ENCODE results near the gene MYO7B.

MYO7B gene

GRCh38 chr2:127639111-127639474, 103.6 kb downstream of the MYO7B start:
- no peak for DNase-seq

- no peak for DNase-seq
These were observed 104.9 kb downstream of the MYO7B start for GRCh38 chr2:127640082-127641072.

- no peak for DNase-seq
These were observed 105.7 kb downstream of the MYO7B start for GRCh38 chr2:127641133-127641532.

GRCh38 chr2:127641846-127642507, 106.5 kb downstream of the MYO7B start:
- DNase-seq: no peak

GRCh38 chr2:127642706-127643438, 107.4 kb downstream of the MYO7B start:
- DNase-seq: no peak

- no peak for DNase-seq
These were observed 108.1 kb downstream of the MYO7B start for GRCh38 chr2:127643439-127644065.

GRCh38 chr2:127644066-127645025, 108.9 kb downstream of the MYO7B start:
- no peak for DNase-seq

GRCh38 chr2:127645026-127645394, 109.5 kb downstream of the MYO7B start:
- no peak for DNase-seq

GRCh38 chr2:127645395-127646291, 110.2 kb downstream of the MYO7B start, which contains the start of gene GPR17:
Gene GPR17, plus strand, starts transcription at chr2:127646153. Its CDS starts 4,583 bp downstream, at chr2:127650736.
- DNase-seq: no peak

- no peak for DNase-seq
These were observed 111.2 kb downstream of the MYO7B start for GRCh38 chr2:127646487-127647241.

GRCh38 chr2:127647242-127648190, 112.0 kb downstream of the MYO7B start:
- no peak for DNase-seq

GRCh38 chr2:127648321-127648720, 112.8 kb downstream of the MYO7B start:
- no peak for DNase-seq

- DNase-seq: no peak
These were observed 113.7 kb downstream of the MYO7B start for GRCh38 chr2:127649100-127649611.

- DNase-seq: peak in 1 of 2 experiments; percentile 22
These were observed 114.2 kb downstream of the MYO7B start for GRCh38 chr2:127649684-127650040.

- no peak for DNase-seq
These were observed 114.7 kb downstream of the MYO7B start for GRCh38 chr2:127650041-127650784.

- no peak for DNase-seq
These were observed 115.4 kb downstream of the MYO7B start for GRCh38 chr2:127650785-127651380.

GRCh38 chr2:127651381-127651809, 115.9 kb downstream of the MYO7B start:
- no peak for DNase-seq

All from NCI-H187 (cell line).